Keratinocyte (primary cell): ENCODE results near the gene USP53.

Experiments used
- CTCF ChIP-seq, 3 experiments: IDR thresholded peaks in 1 of 3; conservative IDR thresholded peaks in 1 of 3; optimal IDR thresholded peaks in 1 of 3; 2 replicates in 2 of 3; 3 replicates in 1 of 3; pipeline versions ENCODE3 to v1.5.1; 2011; ENCODE audit warnings: low read length in 3 of 3, mild to moderate bottlenecking in 3 of 3, moderate library complexity in 2 of 3, control low read depth in 1 of 3, inconsistent platforms in 1 of 3; ENCODE audit not compliant: insufficient read depth in 2 of 3; ENCODE audit errors: extremely low read depth in 1 of 3
- EZH2 ChIP-seq: IDR thresholded peaks from one replicate; pipeline ENCODE4 v1.6.1; 2012; ENCODE audit warnings: inconsistent platforms, mild to moderate bottlenecking, low read length, moderate library complexity

- TF ChIP-seq CTCF (optimal IDR thresholded peaks at IDR 0.05 in 1 of 3, IDR thresholded peaks at IDR 0.05 in 1 of 3, conservative IDR thresholded peaks at IDR 0.05 in 1 of 3; ENCODE audit: extremely low read depth in 1 of 3, insufficient read depth in 2 of 3, low read length in 3 of 3) (no peak), EZH2 (no peak)
Measured at GRCh38 chr4:119233191-119233590, 20.7 kb downstream of the USP53 start.
